ENCODE measurements around the gene NAXD.
"Not testable (repeated sequence)": the region's sequence is repeated elsewhere in the genome, so short reads cannot be mapped to it uniquely, and the experiment has no call there.

Gene NAXD

DNA sequence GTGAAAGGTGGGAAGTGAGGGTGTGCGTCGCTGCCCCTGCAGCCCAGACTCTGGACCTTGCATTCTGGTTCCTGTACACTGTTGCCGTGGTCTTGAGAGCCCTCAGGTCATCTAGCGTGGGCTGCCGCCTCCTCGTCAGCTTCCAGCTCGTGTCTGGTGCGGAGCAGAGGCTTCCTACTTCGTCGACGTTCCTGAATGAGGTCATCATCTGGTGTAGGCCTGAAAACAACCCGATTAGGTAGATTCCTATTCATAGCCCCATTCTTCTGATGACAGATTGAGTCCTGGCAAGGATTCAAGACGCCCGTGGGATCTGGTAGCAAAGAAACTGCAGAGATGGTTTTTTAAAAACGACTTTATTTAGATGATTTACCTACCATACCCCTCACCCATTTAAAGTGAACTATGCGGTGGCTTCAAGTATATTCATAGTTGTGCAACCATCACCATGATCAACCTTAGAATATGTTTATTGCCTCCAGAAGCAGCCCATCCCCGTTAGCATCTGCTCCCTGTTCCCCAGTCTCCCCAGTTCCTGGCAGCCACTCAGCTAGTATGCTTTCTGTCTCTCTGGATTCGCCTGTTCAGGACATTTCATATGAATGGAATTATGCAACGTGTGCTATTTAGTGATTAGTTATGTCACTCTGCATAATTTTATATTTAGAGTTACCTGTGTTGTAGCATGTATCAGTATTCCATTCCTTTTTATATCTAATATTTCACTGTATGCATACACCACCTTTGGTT lies 13.8 kb downstream of the NAXD start:
- DNase-seq: no peak

DNA sequence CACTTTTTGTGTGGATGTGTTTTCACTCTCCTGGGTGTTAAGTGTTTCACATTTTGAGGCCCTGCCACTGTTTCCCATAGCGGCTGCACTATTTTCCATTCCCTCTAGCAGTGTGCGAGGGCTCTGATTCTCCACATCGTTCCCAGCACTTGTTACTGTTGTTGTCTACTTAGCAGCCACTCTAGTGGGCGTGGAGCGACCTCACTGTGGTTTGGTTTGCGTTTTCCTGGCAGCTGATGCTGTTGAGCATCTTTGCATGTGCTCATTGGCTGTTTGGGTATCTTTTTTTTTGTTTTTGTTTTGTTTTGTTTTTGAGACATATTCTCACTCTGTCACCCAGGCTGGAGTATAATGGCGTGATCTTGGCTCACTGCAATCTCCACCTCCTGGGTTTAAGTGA lies 14.4 kb downstream of the NAXD start:
- no peak for DNase-seq

DNA sequence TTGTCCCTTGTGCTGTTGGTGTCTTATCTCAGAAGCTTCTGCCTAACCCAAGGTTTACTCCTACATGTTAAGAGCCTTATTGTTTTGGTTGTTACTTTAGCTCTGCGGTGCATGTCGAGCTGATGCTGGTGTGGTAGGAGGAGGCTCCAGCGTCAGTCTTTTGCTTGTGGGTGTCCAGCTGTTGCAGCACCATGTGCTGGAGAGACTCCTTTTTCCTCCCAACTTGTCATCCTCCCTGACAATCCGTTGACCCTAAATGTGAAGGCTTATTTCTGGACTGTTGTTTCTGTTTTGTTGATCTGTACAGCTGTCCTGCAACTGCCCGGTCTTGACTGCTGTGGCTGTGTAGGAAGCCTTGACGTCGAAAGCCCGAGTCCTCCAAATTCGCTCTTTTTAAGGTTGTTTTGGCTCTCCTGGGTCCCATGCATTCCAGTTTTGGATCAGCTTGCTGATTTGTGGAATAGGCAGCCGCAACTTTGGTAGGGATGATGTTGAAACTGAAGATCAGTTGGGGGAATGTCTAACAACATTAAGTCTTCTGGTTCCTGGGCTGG lies 15.3 kb downstream of the NAXD start:
- no peak for DNase-seq

DNA sequence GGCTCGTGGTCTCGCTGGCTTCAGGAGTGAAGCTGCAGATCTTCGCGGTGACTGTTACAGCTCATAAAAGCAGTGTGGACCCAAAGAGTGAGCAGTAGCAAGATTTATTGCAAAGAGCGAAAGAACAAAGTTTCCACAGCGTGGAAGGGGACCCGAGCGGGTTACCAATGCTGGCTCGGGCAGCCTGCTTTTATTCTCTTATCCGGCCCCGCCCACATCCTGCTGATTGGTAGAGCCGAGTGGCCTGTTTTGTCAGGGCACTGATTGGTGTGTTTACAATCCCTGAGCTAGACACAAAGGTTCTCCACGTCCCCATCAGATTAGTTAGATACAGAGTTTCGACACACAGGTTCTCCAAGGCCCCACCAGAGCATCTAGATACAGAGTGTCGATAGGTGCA lies 16.9 kb downstream of the NAXD start:
- DNase-seq: not testable (repeated sequence)

DNA sequence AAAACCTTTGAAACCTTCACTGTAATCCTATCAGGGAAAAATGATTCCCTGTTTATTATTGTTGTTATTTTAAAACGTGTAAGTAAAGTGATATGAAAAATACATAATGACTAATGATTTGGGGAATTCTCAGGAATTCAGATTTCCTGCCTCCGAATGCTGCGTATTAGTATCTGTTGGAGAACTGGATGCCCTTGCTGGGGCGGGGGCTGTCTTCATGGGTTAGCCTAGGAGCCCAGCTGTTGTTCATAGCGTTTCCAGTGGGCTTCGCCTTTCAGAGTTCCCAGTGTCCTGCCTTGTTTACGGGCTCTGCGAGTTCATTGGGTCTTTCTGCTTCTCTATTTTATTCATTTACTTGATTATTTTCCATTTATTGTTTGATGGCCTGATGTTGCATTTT lies 18.4 kb downstream of the NAXD start:
- DNase-seq: no peak

DNA sequence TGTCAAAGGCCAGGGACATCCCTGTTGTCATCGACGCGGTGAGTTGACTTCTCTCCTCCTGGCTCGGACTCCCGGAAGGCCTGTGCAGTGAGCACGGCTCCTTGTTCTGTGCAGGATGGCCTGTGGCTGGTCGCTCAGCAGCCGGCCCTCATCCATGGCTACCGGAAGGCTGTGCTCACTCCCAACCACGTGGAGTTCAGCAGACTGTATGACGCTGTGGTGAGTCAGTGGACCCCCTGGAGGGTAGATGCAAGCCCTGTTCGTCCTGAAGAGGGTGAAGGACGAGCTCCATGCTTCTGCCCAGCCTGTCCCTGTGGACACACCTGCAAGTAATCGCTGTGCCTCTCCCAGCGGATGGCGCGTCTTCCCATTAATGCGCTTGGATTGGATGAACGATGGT lies 19.2 kb downstream of the NAXD start:
- no peak for DNase-seq

DNA sequence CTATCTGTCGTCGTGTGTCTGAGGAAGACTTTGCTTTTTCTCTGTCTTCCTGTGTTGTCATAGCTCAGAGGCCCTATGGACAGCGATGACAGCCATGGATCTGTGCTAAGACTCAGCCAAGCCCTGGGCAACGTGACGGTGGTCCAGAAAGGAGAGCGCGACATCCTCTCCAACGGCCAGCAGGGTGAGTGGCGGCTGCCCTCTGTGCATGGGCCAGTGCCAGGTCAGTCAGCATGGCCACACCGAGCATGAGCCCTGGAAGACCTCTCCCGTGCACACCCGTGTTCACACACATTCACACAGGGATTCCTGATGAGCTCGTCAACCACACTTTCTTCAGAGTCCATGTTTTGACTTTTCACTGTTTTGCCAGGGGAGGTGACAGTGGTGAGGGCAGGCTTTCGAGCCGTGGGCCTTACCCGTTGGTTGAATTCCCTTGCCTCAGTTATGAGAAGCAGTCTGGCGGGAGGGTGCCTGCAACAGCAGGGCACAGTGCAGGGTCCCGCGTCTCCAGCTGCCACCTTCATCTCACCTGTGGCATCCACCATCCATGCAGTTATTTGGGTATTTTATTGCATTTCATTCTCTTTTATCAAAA lies 20.2 kb downstream of the NAXD start:
- no peak for DNase-seq

DNA sequence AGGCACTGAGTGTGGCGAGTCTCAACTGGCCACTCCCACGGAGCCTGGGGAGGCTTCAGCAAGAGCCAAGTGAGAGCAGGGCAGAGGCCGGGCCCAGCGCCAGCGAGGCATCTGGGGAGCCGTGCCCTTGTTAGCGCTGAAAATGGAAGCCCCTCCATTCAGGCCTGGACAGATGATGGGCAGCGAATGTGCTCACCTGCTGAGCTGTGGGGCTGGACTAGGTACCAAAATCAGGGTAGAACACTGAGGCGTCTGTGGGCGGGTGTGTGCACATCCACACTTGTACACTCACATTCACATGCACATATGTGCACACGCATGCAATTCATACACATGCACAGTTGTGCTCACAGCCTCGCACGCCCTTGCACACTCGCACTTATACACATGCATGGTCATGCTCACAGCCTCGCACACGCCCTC lies 20.7 kb downstream of the NAXD start:
- no peak for DNase-seq

DNA sequence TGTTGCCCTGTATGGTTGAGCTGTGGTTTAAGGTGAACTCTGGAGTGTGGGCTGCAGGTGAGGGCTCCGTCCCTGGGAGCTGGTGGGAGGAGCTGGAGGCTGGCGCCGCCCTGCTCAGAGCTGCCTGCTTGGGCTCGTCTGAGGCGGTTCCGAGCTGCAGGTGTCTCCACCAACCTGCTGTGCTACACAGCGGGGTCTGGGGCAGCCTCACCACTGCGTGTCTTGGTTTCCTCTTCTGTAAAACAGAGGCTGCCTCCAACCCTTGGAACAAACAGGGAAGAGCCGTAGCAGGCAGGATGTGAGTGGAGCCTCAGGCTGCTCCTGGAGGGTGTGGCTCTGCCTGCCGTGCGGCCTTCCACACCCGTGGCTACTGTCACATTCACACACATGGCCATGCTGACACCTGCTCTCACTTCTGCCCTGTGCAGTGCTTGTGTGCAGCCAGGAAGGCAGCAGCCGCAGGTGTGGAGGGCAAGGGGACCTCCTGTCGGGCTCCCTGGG lies 21.4 kb downstream of the NAXD start:
- no peak for DNase-seq

DNA sequence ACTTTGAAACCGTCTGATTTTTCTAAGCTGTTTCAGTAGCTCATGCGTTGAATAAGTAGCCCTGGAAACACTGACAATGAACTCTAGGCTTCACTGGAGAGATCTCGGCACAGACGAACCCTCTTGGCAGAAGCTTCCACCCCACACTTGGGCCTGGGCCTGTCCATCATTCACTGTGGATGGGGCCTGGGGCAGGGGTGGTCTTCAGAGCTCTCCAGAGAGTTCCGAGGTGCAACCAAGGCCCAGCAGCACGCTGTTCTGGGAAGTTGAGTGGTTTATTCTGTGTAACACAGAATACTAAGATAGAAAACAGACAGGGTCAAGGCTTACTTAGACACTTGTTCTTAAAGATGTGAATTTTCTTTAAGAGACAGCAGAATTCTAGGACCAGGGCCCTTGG lies 21.9 kb downstream of the NAXD start:
- no peak for DNase-seq

DNA sequence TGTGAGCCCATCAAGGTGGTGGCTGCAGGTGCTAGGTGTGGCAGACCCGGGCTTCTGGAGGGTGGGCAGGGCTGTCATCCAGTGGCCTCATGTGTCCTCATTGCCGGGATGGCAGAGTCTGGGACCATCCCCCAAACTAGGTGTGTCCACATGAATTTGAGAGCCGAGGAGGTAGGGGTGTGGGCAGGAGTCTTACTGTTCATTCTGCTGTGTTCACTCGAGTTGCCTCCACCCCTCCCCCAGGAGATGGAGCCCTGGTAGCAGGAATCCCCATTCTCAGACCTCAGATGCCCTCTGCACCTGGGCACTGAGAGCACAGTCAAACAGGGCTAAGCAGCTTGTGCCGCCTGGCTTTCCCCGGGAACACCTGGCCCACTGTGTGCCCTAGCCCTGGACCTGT lies 22.4 kb downstream of the NAXD start:
- no peak for DNase-seq

DNA sequence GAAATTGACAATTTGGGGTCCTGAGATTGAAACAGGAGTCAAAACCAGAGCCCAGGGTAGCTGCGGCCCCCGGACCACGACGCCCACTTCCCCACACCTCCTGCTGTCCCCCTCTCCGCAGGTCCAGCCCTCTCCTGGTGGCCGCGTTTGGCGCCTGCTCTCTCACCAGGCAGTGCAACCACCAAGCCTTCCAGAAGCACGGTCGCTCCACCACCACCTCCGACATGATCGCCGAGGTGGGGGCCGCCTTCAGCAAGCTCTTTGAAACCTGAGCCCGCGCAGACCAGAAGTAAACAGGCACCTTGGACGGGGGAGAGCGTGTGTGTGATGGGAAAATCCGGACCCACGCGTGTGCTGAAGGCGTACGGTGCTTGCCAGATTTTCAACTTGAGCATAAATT lies 22.9 kb downstream of the NAXD start:
- no peak for DNase-seq

DNA sequence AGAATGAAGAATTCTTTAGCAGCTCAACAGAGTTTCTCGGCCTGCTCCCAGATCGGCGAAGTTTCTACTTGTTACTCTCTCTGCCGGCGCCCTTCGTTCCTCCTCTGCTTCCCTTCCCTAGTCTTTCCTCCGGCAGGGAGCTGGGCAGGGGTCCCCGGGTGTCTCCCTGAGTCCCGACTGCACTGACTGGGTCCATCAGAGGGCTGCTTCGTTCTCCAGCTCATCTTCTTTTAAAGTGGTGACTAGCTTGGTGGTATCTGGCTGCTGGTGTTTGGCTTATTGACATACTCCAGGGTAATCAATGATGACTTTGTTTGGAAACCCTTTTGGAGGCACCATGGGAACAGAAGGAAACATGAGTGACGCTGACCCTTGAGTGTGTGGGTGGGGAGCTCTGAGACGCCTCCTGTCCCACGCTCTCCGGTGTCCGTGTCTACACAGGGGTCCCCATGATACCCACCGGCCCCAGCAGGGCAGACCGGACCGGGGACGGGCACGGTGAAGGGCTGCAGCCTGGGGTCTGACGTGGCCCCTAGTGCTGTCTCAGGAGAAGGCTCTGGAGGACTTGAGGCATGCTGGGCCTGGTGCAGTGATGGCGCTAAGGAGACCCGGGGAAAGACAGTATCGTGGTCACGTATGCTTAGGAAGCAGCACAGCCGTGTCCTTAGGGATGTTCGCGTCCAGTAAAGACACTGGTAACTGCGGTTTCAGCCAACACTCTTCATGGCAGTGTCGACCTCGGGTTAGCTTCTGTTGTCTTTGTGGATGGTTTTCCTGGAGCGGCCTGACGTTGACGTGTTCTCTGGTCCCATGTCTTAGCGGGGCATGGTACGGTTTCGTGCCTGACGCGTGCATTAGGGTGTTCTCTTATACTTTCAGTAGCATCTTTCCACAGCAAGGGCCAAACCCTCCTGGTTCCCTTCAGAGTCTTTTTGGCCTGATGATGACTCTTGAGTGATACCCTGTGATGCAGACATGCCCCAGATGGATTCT lies 23.8 kb downstream of the NAXD start:
- no peak for DNase-seq

DNA sequence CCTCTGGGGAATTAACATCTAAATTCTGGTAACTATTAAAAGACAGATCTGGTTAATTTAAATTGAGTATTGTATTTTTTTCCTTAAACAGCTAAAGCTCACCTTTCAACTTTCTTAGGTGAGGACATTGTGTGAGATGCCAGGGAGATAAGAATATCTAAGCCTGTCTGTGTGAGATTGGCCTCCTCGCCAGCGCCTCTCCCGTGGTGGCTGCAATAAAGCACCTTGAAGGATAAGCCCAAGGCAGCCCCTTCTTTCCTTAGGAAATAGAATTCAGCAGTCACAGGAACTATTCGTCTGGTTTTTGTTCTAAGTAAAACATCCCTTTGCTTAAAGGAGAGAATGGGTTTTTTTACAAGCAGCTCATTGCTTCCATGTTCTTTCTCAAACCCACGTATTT lies 24.6 kb downstream of the NAXD start:
- no peak for DNase-seq

DNA sequence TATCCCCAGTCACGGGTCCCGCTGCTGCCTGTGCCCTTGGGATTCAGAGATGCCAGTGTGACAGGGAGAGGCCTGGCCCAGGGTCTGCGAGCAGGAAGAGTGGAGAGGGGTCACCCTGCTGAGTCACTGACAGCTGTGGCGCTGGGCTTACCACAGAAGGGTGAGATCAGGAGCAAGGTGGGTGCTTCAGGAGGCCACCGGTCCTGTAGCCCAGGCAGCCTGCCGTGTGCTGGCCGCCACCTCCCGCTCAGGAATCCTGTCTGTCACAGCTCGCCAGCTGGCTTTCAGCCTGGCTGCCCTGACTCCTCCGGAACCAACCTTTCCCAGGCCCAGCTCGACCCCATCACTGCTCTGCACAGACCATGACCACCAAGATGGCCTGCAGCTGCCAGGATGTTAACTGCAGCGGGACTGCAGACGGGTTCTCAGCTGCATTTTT lies 25.3 kb downstream of the NAXD start:
- DNase-seq: no peak

DNA sequence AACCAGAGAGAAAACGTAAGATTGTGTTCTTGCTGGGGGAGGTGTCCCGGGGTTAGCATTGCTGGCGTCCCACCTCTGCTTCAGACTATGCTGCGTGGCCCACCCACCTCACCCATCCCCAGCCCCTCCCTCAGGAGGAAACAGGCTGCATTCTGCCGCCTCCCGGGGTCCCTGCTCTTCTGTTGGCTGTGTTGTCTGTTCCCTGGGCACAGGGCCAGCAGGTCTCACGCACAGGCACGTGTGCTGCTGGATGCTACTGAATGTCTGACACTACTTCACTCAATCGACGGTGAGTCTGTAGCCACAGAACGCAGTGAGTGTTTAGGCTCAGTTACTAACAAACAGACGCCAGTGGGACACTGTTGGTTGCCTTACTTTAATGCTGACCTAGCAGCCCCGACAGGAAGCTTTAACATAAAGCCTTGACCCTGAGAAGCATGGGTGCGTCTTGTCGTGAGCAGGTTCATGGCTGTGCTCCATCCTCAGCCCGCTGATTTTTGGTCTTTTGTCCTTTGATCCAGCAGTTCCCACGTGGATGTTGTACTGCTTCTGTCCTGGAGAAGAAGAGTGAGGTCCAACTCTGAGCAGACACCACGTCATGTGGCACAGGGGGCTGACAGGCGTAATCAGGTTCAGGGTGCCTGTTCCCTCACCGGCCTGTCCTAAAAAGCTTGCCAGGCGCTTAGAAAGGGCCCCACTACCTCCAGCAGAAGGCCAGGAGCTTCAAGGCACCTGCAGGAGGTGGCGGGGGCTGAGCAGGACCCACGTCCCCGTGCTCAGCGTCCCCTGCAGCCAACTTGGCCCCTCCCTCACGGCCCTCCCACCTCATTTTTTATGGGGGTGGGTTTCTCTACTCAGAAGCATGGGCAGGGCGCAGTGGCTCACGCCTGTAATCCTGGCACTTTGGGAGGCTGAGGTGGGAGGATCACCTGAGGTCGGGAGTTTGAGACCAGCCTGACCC lies 26.0 kb downstream of the NAXD start:
- DNase-seq: no peak

DNA sequence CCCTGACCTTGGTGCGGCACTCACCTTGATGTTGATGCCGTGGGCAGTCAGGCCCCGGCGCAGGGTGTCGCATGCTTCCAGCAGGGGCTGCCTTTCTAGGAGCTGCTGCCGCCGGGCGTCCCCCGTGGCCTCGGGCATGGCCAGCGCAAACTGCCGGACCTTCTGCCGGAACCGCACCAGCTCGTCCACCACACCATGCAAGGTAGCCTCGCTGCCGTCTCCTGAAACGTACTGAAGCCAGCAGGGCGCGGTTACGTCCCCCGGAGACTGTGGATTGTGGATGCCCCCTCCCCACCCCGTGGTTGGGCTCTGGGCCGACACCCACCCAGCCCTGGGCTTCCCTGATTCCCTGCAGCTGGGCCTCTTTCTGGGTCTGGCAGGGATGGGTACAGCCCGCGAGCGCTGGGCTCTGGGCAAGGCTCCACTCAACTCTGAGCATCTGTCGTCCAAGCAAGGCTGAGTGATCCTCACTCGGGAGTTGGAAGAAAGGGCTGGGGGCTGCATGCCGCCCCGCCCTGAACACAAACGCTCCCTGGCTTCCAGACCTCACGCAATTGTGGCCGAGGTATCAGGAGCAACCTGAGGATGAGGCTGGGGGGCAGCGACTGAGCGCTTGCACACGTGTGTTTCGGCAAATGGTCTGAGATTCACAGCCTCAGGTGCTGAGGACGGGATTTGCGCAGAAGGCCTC lies 27.1 kb downstream of the NAXD start:
- DNase-seq: no peak

DNA sequence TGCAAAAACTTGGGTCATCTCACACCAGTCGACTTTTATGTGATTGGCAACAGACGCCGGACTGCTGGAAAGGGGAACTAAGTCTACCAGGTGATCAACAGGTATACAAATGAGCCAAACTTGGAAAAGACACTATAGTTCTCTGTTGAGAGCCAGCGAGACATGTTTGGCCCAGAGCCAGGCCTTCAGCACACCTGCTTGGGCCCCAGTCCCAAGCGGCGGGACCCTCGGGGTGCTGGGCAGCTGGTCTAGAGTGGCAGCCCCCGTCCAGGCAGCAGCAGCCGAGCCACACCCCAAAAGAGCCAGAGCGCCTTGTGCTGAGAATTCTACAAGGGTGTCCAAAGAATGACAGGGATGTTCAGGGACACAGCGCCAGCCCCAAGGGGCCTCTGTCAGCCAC lies 28.0 kb downstream of the NAXD start:
- no peak for DNase-seq

DNA sequence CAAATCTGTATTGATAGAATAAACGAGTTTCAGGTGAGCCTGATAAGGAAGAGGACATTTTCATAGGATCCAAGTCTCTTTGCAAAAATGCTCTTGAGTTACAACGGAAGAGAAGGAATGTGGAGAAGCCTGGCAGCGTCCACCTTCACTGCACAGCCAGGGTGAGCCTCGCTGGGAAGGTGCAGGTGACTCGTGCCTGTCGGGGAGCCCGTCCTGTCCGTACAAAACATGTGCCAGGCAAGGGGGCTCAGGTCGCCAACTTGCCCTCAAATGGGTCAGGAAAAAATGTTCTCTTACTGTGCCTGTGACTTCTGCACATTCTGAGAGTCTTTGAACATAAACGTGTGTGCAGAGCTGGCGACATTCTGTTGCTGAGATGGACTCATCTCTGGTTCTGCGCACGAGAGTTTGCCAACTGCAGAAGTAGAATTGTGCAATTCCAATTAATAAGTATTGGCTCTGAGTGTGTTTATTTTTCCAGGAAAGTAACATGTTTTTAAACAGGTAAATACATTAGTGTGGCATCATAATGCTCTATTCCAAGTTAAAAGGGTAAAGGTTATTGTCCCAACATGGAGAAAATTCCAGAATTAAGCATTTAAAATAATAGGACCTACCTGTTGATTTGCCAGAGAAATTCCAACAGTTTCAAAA lies 28.6 kb downstream of the NAXD start:
- no peak for DNase-seq

DNA sequence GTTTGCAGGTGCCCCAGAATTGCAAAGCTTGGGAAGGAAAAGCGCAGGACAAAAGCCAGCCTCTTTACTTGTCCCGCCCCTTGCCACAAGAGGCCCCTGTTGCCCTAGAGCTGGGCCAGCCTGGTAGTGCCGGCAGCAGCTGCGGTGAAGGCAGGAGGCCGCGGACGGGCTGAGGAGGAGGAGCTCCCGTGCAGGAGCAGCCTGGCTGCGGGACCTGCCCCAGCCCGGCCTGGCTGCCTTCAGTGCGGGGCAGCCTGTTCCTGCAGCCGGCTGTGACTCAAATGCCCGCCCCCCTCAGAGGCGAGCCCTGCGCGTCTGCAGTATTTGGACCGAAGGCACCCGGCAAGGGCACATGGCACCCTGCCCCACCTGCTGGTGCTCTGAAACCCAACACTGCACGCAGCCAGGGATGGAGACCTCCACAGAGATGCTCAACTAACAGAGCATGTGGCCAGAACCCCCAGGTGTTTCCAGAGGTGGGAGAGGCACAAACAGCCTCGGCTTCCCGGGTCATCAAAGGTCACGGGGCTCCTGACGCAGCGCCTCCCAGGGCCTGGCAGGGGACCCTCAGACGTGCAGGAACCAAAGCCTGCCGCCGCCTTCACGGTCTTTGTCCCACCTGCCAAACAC lies 29.7 kb downstream of the NAXD start:
- no peak for DNase-seq

Data from NCI-H2227 treated with DMSO at 0.1 percent for 48 hours (cell line).